GM12873 (cell line): ENCODE measurements around the gene KDM6A.
A peak's percentile ranks its signal among the peaks of the same experiment; 100 is the strongest.

Experiments used
- CTCF ChIP-seq: IDR thresholded peaks from 2 replicates; pipeline ENCODE4 v1.5.1; 2012; ENCODE audit warnings: low read depth, mild to moderate bottlenecking, moderate library complexity, low read length, control low read depth; ENCODE audit not compliant: insufficient read depth; ENCODE audit errors: missing control alignments

KDM6A gene

GRCh38 chrX:44938111-44938510 lies 65.1 kb downstream of the KDM6A start:
- TF ChIP-seq CTCF, result no peak

DNA sequence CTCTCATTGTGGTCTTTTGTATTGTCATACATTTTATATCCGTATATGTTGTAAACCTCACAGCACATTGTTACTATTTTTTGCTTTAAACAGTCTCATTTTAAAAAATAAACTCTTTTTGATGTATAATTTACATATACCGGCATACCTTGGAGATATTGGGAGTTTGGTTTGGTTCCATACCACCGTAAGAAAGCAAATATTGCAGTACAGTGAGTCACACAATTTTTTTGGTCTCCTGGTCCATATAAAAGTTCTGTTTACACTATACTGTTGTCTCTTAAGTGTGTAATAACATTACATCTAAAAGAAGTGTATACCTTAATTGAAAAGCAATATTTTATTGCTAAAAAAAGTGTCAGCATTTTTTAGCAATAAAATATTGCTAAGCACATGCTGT lies 70.0 kb downstream of the KDM6A start:
- TF ChIP-seq CTCF, result no peak

- TF ChIP-seq CTCF, result no peak
Measured at GRCh38 chrX:44944894-44945293, 71.9 kb downstream of the KDM6A start.

GRCh38 chrX:44945736-44946135 lies 72.7 kb downstream of the KDM6A start:
- TF ChIP-seq CTCF, result peak; percentile 25

DNA sequence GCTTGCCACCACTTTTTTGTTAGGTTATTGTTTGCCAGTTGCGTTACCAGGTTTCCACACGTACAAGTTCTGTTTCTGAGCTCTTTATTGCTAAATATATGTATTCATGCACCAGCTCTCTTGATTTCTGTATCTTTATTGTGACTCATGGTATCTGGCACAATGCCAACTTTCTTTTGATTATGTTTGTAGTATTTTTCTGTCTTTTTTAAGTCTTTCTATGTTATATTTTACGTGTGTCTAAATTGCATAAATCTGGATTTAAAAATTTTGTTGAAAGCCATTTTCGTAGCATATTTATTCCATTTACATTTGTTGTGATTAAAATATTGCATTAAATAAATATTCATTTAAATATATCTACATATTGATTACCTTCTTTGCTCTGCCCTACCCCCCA lies 73.8 kb downstream of the KDM6A start:
- TF ChIP-seq CTCF, result no peak

GRCh38 chrX:44947995-44948394 lies 75.0 kb downstream of the KDM6A start:
- TF ChIP-seq CTCF, result no peak

- no peak for TF ChIP-seq CTCF
Measured at GRCh38 chrX:44948406-44948805, 75.4 kb downstream of the KDM6A start.
